PFSK-1 (cell line): ENCODE results near the gene GPC3.

Source experiments
- FOXP2 ChIP-seq: optimal IDR thresholded peaks from 2 replicates; pipeline ENCODE3; 2011; ENCODE audit warnings: borderline replicate concordance, control low read depth, inconsistent platforms; ENCODE audit not compliant: insufficient read depth; ENCODE audit errors: extremely low read length, extremely low read depth
- POLR2AphosphoS5 ChIP-seq: IDR thresholded peaks from 2 replicates; pipeline ENCODE4 v1.6.1; 2012; ENCODE audit warnings: low read depth, mild to moderate bottlenecking, control low read depth, low read length, moderate library complexity
- SIN3A ChIP-seq: IDR thresholded peaks from 2 replicates; pipeline ENCODE4 v1.6.1; 2012; ENCODE audit warnings: mild to moderate bottlenecking, low read length, moderate library complexity, borderline replicate concordance; ENCODE audit not compliant: insufficient read depth
- TAF1 ChIP-seq: IDR thresholded peaks from 2 replicates; pipeline ENCODE4 v1.6.1; 2012; ENCODE audit warnings: low read length, control low read depth, borderline replicate concordance; ENCODE audit not compliant: insufficient read depth
- TF ChIP-seq, protein P1 (sequence below), 2 experiments: IDR thresholded peaks; 2 replicates each; pipeline versions ENCODE4 v1.6.1 to v1.8.0; 2011 to 2012; ENCODE audit warnings: low read depth in 2 of 2, low read length in 2 of 2, control low read depth in 1 of 2, inconsistent platforms in 1 of 2, mild to moderate bottlenecking in 1 of 2, moderate library complexity in 1 of 2; ENCODE audit not compliant: insufficient read depth in 1 of 2

- no peak for TF ChIP-seq TAF1
- TF ChIP-seq, protein P1, sequence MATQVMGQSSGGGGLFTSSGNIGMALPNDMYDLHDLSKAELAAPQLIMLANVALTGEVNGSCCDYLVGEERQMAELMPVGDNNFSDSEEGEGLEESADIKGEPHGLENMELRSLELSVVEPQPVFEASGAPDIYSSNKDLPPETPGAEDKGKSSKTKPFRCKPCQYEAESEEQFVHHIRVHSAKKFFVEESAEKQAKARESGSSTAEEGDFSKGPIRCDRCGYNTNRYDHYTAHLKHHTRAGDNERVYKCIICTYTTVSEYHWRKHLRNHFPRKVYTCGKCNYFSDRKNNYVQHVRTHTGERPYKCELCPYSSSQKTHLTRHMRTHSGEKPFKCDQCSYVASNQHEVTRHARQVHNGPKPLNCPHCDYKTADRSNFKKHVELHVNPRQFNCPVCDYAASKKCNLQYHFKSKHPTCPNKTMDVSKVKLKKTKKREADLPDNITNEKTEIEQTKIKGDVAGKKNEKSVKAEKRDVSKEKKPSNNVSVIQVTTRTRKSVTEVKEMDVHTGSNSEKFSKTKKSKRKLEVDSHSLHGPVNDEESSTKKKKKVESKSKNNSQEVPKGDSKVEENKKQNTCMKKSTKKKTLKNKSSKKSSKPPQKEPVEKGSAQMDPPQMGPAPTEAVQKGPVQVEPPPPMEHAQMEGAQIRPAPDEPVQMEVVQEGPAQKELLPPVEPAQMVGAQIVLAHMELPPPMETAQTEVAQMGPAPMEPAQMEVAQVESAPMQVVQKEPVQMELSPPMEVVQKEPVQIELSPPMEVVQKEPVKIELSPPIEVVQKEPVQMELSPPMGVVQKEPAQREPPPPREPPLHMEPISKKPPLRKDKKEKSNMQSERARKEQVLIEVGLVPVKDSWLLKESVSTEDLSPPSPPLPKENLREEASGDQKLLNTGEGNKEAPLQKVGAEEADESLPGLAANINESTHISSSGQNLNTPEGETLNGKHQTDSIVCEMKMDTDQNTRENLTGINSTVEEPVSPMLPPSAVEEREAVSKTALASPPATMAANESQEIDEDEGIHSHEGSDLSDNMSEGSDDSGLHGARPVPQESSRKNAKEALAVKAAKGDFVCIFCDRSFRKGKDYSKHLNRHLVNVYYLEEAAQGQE (IDR thresholded peaks at IDR 0.05; ENCODE audit: insufficient read depth in 1 of 2, low read depth in 2 of 2, low read length in 2 of 2): no peak
- TF ChIP-seq SIN3A: no peak
- TF ChIP-seq POLR2AphosphoS5: no peak
- no peak for TF ChIP-seq FOXP2
Observed at GRCh38 chrX:133726211-133726630, 259.2 kb downstream of the GPC3 start.
